Panc1 (cell line): Measurements from ENCODE around the gene STYK1. TPM values are rescaled to one million over a fixed set of nuclear protein-coding genes. Genes with fewer than 3 reads are reported as not detected.
"Not testable (repeated sequence)": the region's sequence is repeated elsewhere in the genome, so short reads cannot be mapped to it uniquely, and the experiment has no call there.

ENCODE experiments used
- ATAC-seq: fragments of 200-7000 bp; cut with Tn5 transposase; 2 replicates; pipeline ENCODE4 v1.9.1; 2020; ENCODE audit warnings: mild to moderate bottlenecking, moderate library complexity
- BruUV-seq: library from RNA; stranded (reverse); fragments of 400-500 nt; replicated peaks from 2 replicates; lab custom pipeline; 2021; lab: Mats Ljungman, UMichigan
- CTCF ChIA-PET: fragments of 300-600 bp; sonication (Branson Sonifier 250); formaldehyde crosslinking; loops from one replicate; lab custom pipeline; 2022; ENCODE audit warnings: antibody characterized with exemption; lab: Charles Lee
- POLR2A ChIA-PET: fragments of 300-600 bp; sonication (Branson Sonifier 250); formaldehyde crosslinking; loops from one replicate; lab custom pipeline; 2022; ENCODE audit warnings: antibody characterized with exemption; lab: Charles Lee
- DNase-seq: peaks from one replicate; pipeline ENCODE4 v3.0.0-alpha.2; 2010; ENCODE audit warnings: low read depth, low spot score
- H3K27ac ChIP-seq: 2 replicates; pipeline ENCODE4 v1.5.1; 2011; ENCODE audit warnings: mild to moderate bottlenecking, low read length, inconsistent platforms
- H3K27me3 ChIP-seq: fragments of 200-500 bp; sonication (Bioruptor generic); 2 replicates; pipeline ENCODE4 v1.6.0; 2014; ENCODE audit warnings: low read length, inconsistent platforms; ENCODE audit not compliant: control insufficient read depth, insufficient read depth
- H3K36me3 ChIP-seq: fragments of 200-500 bp; sonication (Bioruptor generic); 2 replicates; pipeline ENCODE4 v1.5.1; 2014; ENCODE audit warnings: inconsistent platforms, mild to moderate bottlenecking, low read length, moderate library complexity; ENCODE audit not compliant: control insufficient read depth, insufficient read depth
- H3K4me1 ChIP-seq: 2 replicates; pipeline ENCODE4 v1.5.1; 2011; ENCODE audit warnings: inconsistent platforms, mild to moderate bottlenecking, low read length, moderate library complexity; ENCODE audit not compliant: control insufficient read depth, insufficient read depth
- H3K4me3 ChIP-seq, 2 experiments: 2 replicates each; pipeline ENCODE4 v1.5.1; 2011 to 2012; ENCODE audit warnings: low read depth in 2 of 2, low read length in 2 of 2, mild to moderate bottlenecking in 2 of 2, inconsistent platforms in 1 of 2, moderate library complexity in 1 of 2
- H3K9me3 ChIP-seq: fragments of 200-500 bp; sonication (Bioruptor generic); 2 replicates; pipeline ENCODE4 v1.5.1; 2014; ENCODE audit warnings: low read depth, mild to moderate bottlenecking, inconsistent platforms, low read length, moderate library complexity; ENCODE audit not compliant: control insufficient read depth, insufficient read depth
- CTCF ChIP-seq: fragments of 450-650 bp; IDR thresholded peaks from 2 replicates; pipeline ENCODE4 v1.5.1; 2017; ENCODE audit warnings: mild to moderate bottlenecking
- POLR2AphosphoS5 ChIP-seq: IDR thresholded peaks from 2 replicates; pipeline ENCODE4 v1.6.1; 2012; ENCODE audit warnings: mild to moderate bottlenecking, low read depth, low read length, moderate library complexity
- REST ChIP-seq, 2 experiments: IDR thresholded peaks; 2 replicates each; pipeline ENCODE4 v1.6.1; 2011 to 2012; ENCODE audit warnings: low read depth in 2 of 2, control low read depth in 1 of 2, low read length in 1 of 2, mild to moderate bottlenecking in 1 of 2, moderate library complexity in 1 of 2; ENCODE audit not compliant: insufficient read depth in 1 of 2
- SIN3A ChIP-seq: IDR thresholded peaks from 2 replicates; pipeline ENCODE4 v1.6.1; 2012; ENCODE audit warnings: low read depth, mild to moderate bottlenecking, low read length, moderate library complexity, borderline replicate concordance; ENCODE audit not compliant: insufficient read depth
- TCF7L2 ChIP-seq: IDR thresholded peaks from 2 replicates; pipeline ENCODE4 v1.6.1; 2011; ENCODE audit warnings: mild to moderate bottlenecking, low read depth, low read length, inconsistent platforms
- in situ Hi-C: cut with HindIII; loops from 2 replicates; pipeline ENCODE4 v1.10.0; 2016; ENCODE audit warnings: low sequenced_read_pairs, low pct_unique_long_range_greater_than_20kb
- intact Hi-C: fragments of 100-400 bp; cut with micrococcal nuclease; formaldehyde crosslinking; loops from one replicate; pipeline ENCODE4 v1.10.0; 2022; ENCODE audit not compliant: unreplicated experiment
- total RNA-seq: library from RNA; stranded (reverse); gene quantifications from one replicate; pipeline ENCODE4 v1.2.1, GENCODE V29; 2021; ENCODE audit not compliant: unreplicated experiment

Gene STYK1
- total RNA-seq, 1 experiment from 2014 or later = 0.85 TPM

DNA sequence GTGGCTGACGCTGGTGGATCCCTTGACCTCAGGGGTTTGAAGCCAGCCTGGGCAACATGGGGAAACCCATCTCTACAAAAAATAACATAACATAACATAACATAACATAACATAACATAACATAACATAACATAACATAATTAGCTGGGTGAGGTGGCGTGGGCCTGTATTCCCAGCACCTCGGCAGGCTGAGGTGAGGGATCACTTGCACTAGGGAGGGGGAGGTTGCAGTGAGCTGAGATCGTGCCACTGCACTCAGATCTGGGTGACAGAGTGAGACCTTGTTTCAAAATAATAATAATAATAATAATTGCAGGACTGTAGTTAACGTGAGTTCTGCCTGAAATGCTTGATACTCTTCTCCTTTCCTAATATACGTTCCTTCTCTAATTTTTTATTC, 61.7 kb downstream of the STYK1 start:
- POLR2A ChIA-PET = no interaction called here
- H3K4me3 ChIP-seq = peak overlapping the region in 1 of 2 experiments; percentile 91; a peak in 2 of 4 replicates

GRCh38 chr12:10611258-10611657, 62.6 kb downstream of the STYK1 start:
- DNase-seq, BruUV-seq, H3K27ac ChIP-seq, H3K9me3 ChIP-seq, ATAC-seq, H3K4me1 ChIP-seq, in situ Hi-C loops, H3K4me3 ChIP-seq, H3K27me3 ChIP-seq: not testable (repeated sequence)
- intact Hi-C loops = loop anchor here (10.0 kb wide), 1 partner anchor 144 kb away; no protein-coding TSS in a partner anchor
- ChIA-PET CTCF (interaction anchor here (0.7 kb wide), 1 partner anchor 45 kb away, joined by 12 read pairs; no protein-coding TSS in a partner anchor), POLR2A (interaction anchor here (0.6 kb wide), 1 partner anchor 75 kb away, joined by 3 read pairs; no protein-coding TSS in a partner anchor)
- peaks cover 27% of the 10 kb centered on the region for H3K36me3 ChIP-seq

More for the DNA sequence above, 61.7 kb downstream of the STYK1 start:
- Histone ChIP-seq H3K9me3 (no peaks in the 10 kb centered on the region), H3K27ac (peak overlapping the region; percentile 92; the same call in 1 of the 2 replicates), H3K27me3 (no peaks in the 10 kb centered on the region), H3K4me1 (no peaks in the 10 kb centered on the region; the same call in 1 of the 2 replicates), H3K36me3 (peaks cover 22% of the 10 kb centered on the region)
- intact Hi-C loops (loop anchor here (10.0 kb wide), 1 partner anchor 143 kb away; no protein-coding TSS in a partner anchor), in situ Hi-C loops (no loop called here)
- TF ChIP-seq POLR2AphosphoS5 = no peak
- TF ChIP-seq CTCF = no peak
- no peak for TF ChIP-seq TCF7L2
- TF ChIP-seq REST (IDR thresholded peaks at IDR 0.05; ENCODE audit: insufficient read depth in 1 of 2, low read depth in 2 of 2, low read length in 1 of 2) = no peak
- TF ChIP-seq SIN3A = no peak
- DNase-seq (no peak), ATAC-seq (no peak)
- CTCF ChIA-PET = no interaction called here
- no TSS peak for BruUV-seq

DNA sequence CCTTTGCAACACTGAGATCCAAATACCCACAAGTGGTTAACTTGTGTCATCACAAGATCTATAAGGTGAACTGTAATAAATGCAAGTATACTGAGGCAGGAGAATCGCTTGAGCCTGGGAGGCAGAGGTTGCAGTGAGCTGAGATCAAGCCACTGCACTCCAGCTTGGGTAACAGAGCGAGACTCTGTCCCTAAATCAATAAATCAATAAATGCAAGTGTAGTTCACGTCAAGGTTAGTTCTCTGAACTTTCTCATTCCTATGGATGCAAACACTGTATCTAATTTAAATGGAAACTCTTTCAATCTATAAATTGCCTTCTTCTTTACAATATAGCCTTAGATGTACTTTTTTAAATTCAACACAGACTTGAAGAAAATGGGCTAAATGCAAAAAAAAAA, 63.7 kb downstream of the STYK1 start:
- Histone ChIP-seq H3K9me3 (no peaks in the 10 kb centered on the region), H3K27me3 (no peaks in the 10 kb centered on the region), H3K4me1 (no peaks in the 10 kb centered on the region; the same call in 1 of the 2 replicates), H3K27ac (no peak overlapping the region), H3K4me3 (no peak overlapping the region), H3K36me3 (peaks cover 27% of the 10 kb centered on the region)
- intact Hi-C loops (loop anchor here (10.0 kb wide), 1 partner anchor 145 kb away; no protein-coding TSS in a partner anchor), in situ Hi-C loops (no loop called here)
- TF ChIP-seq CTCF = no peak
- TF ChIP-seq TCF7L2 = no peak
- TF ChIP-seq SIN3A = no peak
- TF ChIP-seq REST (IDR thresholded peaks at IDR 0.05; ENCODE audit: insufficient read depth in 1 of 2, low read depth in 2 of 2, low read length in 1 of 2) = no peak
- no peak for TF ChIP-seq POLR2AphosphoS5
- DNase-seq (no peak), ATAC-seq (no peak)
- BruUV-seq = no TSS peak
- ChIA-PET POLR2A (no interaction called here), CTCF (no interaction called here)
